ENCODE results near the gene COPS9.

- TF ChIP-seq CTCF (IDR thresholded peaks at IDR 0.05) (no peak), POLR2A (IDR thresholded peaks at IDR 0.05) (no peak), POLR2AphosphoS5 (IDR thresholded peaks at IDR 0.05) (no peak)
Observed at GRCh38 chr2:240170883-240171282, 34.8 kb upstream of the COPS9 start.
